ENCODE measurements around the gene MR1.

The MR1 gene

DNA sequence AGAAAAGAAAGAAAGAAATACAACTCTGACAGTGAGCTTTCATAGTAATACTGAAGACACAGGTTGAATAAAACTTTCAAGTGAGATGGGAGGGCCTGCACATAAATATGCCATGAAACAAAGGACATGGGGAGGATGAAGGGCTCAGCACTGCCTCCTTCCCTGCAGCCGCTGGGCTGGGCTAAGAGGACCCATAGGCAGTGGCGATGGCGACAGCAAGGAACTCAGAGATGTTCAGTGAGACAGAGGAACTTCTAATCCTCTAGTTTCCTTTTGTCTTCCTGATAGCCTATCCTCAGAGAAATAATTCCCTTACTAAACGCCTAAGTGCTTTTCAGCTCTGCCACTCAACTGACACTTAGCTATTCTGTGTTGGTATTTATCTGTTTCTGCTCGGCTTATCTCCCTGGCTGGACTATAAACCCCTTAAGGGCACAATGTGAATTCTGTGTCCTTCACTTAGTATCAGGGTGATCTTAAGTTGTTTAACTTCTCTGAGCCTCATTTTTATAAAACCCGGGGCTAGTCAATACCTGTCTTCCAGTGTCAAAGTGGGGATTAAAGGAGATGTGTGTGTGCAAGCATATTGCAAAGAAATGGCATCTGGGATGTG is 30.3 kb downstream of the MR1 start:
- no peak for DNase-seq (ENCODE audit: low read depth in 2 of 2)
- TF ChIP-seq, protein P1, sequence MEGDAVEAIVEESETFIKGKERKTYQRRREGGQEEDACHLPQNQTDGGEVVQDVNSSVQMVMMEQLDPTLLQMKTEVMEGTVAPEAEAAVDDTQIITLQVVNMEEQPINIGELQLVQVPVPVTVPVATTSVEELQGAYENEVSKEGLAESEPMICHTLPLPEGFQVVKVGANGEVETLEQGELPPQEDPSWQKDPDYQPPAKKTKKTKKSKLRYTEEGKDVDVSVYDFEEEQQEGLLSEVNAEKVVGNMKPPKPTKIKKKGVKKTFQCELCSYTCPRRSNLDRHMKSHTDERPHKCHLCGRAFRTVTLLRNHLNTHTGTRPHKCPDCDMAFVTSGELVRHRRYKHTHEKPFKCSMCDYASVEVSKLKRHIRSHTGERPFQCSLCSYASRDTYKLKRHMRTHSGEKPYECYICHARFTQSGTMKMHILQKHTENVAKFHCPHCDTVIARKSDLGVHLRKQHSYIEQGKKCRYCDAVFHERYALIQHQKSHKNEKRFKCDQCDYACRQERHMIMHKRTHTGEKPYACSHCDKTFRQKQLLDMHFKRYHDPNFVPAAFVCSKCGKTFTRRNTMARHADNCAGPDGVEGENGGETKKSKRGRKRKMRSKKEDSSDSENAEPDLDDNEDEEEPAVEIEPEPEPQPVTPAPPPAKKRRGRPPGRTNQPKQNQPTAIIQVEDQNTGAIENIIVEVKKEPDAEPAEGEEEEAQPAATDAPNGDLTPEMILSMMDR (IDR thresholded peaks at IDR 0.05; ENCODE audit: low read depth, low read length), result no peak
- H3K4me3 ChIP-seq (replicated peaks in 1 of 2; ENCODE audit: low read depth in 2 of 2, low read length in 2 of 2), result no peak overlapping the region

DNA sequence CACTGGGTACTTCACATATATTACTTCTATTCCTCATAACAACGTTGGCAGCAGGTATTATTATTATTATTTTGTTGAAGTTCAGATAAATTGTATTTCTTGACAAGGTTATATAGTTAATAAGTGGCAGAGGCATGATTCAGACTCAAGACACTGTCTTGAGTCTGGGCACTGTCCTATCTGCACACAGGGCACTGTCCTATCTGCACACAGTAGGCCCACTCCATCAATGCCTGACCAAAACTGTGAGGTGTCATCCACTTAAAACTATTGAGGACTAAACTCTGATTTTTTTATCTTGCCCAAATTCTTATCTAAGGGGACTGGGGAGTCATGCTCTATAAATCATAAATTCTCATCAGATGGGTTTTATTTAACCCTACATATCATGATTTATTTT is 30.9 kb downstream of the MR1 start:
- DNase-seq (ENCODE audit: low read depth in 2 of 2), result no peak
- TF ChIP-seq, protein P1 (IDR thresholded peaks at IDR 0.05; ENCODE audit: low read depth, low read length), result no peak
- H3K4me3 ChIP-seq (replicated peaks in 1 of 2; ENCODE audit: low read depth in 2 of 2, low read length in 2 of 2), result no peak overlapping the region

DNA sequence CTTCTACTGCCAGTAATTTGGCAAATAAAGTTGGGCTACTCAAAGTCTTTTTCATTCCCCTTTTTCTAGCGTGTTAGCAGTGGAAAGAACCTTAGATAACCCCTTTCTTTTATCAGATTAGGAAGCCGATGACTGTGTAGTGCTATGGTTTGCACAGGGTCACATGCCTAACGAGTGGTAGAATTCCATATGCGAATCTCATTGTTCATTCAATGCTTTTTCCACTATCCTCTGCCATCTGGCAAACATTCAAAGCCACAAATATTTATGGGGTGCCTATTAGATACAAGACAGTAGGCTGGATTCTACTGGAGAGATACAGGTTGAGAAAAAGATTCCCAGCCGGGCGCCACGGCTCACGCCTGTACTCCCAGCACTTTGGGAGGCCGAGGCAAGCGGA is 39.9 kb downstream of the MR1 start:
- peak; percentile 87 to 90 for DNase-seq (ENCODE audit: low read depth in 2 of 2)
- H3K4me3 ChIP-seq (replicated peaks in 1 of 2; ENCODE audit: low read depth in 2 of 2, low read length in 2 of 2), result no peak overlapping the region
- TF ChIP-seq, protein P1 (IDR thresholded peaks at IDR 0.05; ENCODE audit: low read depth, low read length), result no peak

DNA sequence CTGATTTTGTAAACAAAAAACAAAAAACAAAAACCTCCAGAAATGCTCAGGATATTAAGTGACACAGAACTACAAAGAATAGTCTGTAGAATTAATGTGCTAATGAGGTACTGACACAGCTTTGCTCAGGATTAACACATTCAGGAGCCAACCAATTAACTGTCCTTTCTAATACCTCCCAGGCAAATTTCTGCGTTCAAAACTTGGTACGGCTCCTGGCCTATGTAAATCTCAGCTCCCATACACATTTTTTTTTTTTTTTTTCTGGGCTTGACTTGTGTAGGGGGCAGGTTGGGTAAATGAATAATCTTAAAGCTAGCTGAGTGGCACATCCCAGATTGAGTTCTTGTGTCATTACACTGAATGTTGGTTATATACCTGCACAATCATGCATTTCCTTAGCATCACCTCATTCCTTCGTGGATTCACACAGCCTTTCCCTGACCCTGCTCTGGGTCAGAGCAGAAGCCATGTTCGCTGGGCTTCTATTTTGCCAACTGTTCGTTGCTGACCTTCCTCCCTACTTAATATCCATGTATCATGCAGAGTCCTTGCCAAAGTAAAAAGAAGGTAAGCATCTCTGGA is 42.1 kb downstream of the MR1 start:
- TF ChIP-seq, protein P1 (IDR thresholded peaks at IDR 0.05; ENCODE audit: low read depth, low read length), result no peak
- no peak for DNase-seq (ENCODE audit: low read depth in 2 of 2)
- no peak overlapping the region for H3K4me3 ChIP-seq (replicated peaks in 1 of 2; ENCODE audit: low read depth in 2 of 2, low read length in 2 of 2)

DNA sequence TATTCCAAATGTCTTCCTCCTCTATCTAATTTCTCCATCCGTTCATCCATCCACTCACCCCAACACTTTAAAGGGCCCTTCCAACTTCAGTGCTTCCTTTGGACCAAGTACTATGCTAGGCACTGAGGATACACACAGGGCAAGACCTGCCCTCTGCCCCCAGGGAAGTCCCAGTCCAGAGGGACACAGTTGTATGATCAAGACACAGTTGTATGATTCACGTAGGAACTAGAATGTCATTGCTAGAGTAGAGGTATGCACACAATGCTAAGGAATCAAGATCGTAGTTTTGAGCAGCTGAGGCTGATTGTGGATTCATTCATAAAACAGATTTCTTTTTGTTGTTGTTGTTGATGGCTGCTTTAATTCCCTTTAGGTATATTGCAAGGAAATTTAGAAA is 43.1 kb downstream of the MR1 start:
- TF ChIP-seq, protein P1 (IDR thresholded peaks at IDR 0.05; ENCODE audit: low read depth, low read length), result no peak
- no peak overlapping the region for H3K4me3 ChIP-seq (replicated peaks in 1 of 2; ENCODE audit: low read depth in 2 of 2, low read length in 2 of 2)
- DNase-seq (ENCODE audit: low read depth in 2 of 2), result no peak

DNA sequence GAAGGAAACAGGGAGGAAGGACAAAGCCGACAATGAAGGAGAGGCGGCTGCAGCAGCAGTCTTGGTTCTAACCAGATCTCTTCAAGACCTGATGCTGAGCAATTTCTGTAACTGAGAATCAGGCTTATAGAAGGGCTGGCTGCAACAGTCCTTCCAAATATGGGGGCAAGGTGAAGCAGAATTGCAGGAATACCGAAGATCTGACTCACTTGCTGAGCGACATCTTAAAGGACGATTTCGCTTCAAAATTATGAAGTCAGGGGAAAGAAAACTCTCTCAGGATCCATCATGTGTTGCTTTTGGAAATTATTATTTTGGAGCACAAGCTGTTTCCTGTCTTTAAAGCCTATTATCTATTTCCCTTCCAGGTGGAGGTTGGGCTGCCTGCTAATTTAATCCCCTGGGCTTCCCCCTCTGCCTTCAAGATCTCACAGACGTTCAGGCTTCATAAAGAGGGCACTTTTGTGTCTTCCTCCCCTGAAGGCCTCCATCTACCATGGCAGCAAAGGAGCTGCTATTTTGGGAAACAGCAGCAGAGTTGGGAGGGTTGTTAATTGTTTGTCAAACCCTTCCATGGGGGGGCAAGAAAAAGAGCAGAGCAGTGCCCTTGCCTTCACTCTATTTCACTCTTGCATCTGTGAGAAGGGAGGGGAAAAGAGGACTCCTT is 43.9 kb downstream of the MR1 start:
- no peak overlapping the region for H3K4me3 ChIP-seq (replicated peaks in 1 of 2; ENCODE audit: low read depth in 2 of 2, low read length in 2 of 2)
- TF ChIP-seq, protein P1 (IDR thresholded peaks at IDR 0.05; ENCODE audit: low read depth, low read length), result no peak

More for the DNA sequence above, 43.9 kb downstream of the MR1 start:
- DNase-seq (ENCODE audit: low read depth in 2 of 2), result peak in 1 of 2 donors; percentile 79
